Ascending aorta (tissue), 2 donors: ENCODE results near the gene MARK4. TPM values are rescaled to one million over a fixed set of nuclear protein-coding genes. Genes with fewer than 3 reads are reported as not detected.

Experiments
- DNase-seq, 2 donors: peaks; one replicate each; pipeline ENCODE4 v3.0.0-alpha.2; 2019; ENCODE audit warnings: low spot score in 2 of 2
- H3K27ac ChIP-seq, 2 donors: fragments of 200-600 bp; sonication (generic); one replicate each; pipeline ENCODE4 v1.5.1; 2016 to 2017; ENCODE audit warnings: mild to moderate bottlenecking in 1 of 2
- H3K27me3 ChIP-seq: fragments of 200-600 bp; sonication (generic); one replicate; pipeline ENCODE4 v1.5.1; 2017
- H3K36me3 ChIP-seq, 2 donors: fragments of 200-600 bp; sonication (generic); one replicate each; pipeline ENCODE4 v1.5.1; 2016
- H3K4me1 ChIP-seq, 2 donors: fragments of 200-600 bp; sonication (generic); one replicate each; pipeline ENCODE4 v1.5.1; 2016 to 2017; ENCODE audit warnings: mild to moderate bottlenecking in 1 of 2
- H3K4me3 ChIP-seq, 2 donors: fragments of 200-600 bp; sonication (generic); one replicate each; pipeline ENCODE4 v1.5.1; 2016 to 2017; ENCODE audit warnings: mild to moderate bottlenecking in 1 of 2
- H3K9me3 ChIP-seq, 2 donors: fragments of 200-600 bp; sonication (generic); one replicate each; pipeline ENCODE4 v1.5.1; 2016
- CTCF ChIP-seq, 3 experiments: fragments of 200-600 bp in 2 of 3; fragments of 450-650 bp in 1 of 3; sonication (generic) in 2 of 3; IDR thresholded peaks; one replicate each; pipeline ENCODE4 v1.5.1; 2016 to 2019; ENCODE audit warnings: antibody characterized with exemption in 3 of 3, mild to moderate bottlenecking in 1 of 3, moderate library complexity in 1 of 3
- intact Hi-C: fragments of 100-400 bp; cut with DNase I; formaldehyde crosslinking; loops from one replicate; pipeline ENCODE4 v1.15.1; 2023
- total RNA-seq: library from RNA; depleted of rRNA; stranded (reverse); fragments of >200 nt; gene quantifications from one replicate; pipeline ENCODE4 v1.1.0, GENCODE V29; 2016

MARK4 gene
- total RNA-seq, 1 donor from 2014 or later, result 22.8 TPM

- intact Hi-C loops, result no loop called here
- H3K4me1 ChIP-seq, result no peaks in the 10 kb centered on the region
- peaks cover 0 to 16% of the 10 kb centered on the region in 2 donors for H3K36me3 ChIP-seq
- no peaks in the 10 kb centered on the region for H3K9me3 ChIP-seq
- no peak for TF ChIP-seq CTCF (IDR thresholded peaks at IDR 0.05)
- DNase-seq, result no peak
- no peaks in the 10 kb centered on the region for H3K27me3 ChIP-seq
- no peak overlapping the region for H3K4me3 ChIP-seq
- H3K27ac ChIP-seq, result no peak overlapping the region
Measured at GRCh38 chr19:45303269-45304060, 52.4 kb downstream of the MARK4 start.

GRCh38 chr19:45304141-45304926 is 53.3 kb downstream of the MARK4 start:
- no peak for TF ChIP-seq CTCF (IDR thresholded peaks at IDR 0.05)
- DNase-seq, result no peak
- Histone ChIP-seq H3K36me3 (peaks cover 0 to 15% of the 10 kb centered on the region in 2 donors), H3K9me3 (no peaks in the 10 kb centered on the region), H3K27me3 (no peaks in the 10 kb centered on the region), H3K27ac (no peak overlapping the region), H3K4me1 (no peaks in the 10 kb centered on the region), H3K4me3 (no peak overlapping the region)
- intact Hi-C loops, result no loop called here

- TF ChIP-seq CTCF (IDR thresholded peaks at IDR 0.05), result no peak
- no peaks in the 10 kb centered on the region for H3K27me3 ChIP-seq
- H3K4me3 ChIP-seq, result no peak overlapping the region
- H3K4me1 ChIP-seq, result no peaks in the 10 kb centered on the region
- no peak overlapping the region for H3K27ac ChIP-seq
- H3K36me3 ChIP-seq, result peaks cover 0 to 10% of the 10 kb centered on the region in 2 donors
- intact Hi-C loops, result no loop called here
- DNase-seq, result no peak
- H3K9me3 ChIP-seq, result no peaks in the 10 kb centered on the region
Measured at GRCh38 chr19:45305007-45305406, 53.9 kb downstream of the MARK4 start.

- Histone ChIP-seq H3K27ac (no peak overlapping the region), H3K36me3 (peaks cover 0 to 10% of the 10 kb centered on the region in 2 donors), H3K27me3 (no peaks in the 10 kb centered on the region), H3K4me3 (no peak overlapping the region), H3K9me3 (no peaks in the 10 kb centered on the region), H3K4me1 (no peaks in the 10 kb centered on the region)
- no peak for TF ChIP-seq CTCF (IDR thresholded peaks at IDR 0.05)
- no peak for DNase-seq
- intact Hi-C loops, result no loop called here
Measured at GRCh38 chr19:45305421-45305820, 54.4 kb downstream of the MARK4 start.

- TF ChIP-seq CTCF (IDR thresholded peaks at IDR 0.05), result no peak
- Histone ChIP-seq H3K9me3 (no peaks in the 10 kb centered on the region), H3K36me3 (peaks cover 0 to 10% of the 10 kb centered on the region in 2 donors), H3K27ac (no peak overlapping the region), H3K4me3 (no peak overlapping the region), H3K4me1 (no peaks in the 10 kb centered on the region), H3K27me3 (no peaks in the 10 kb centered on the region)
- intact Hi-C loops, result no loop called here
- no peak for DNase-seq
Measured at GRCh38 chr19:45306040-45306439, 55.0 kb downstream of the MARK4 start.
